NCI-H1417 (cell line): ENCODE measurements around the gene CLDN9.

Experiments used
- DNase-seq, 3 experiments: peaks; one replicate each; lab custom pipeline; 2025; lab: John Stamatoyannopoulos, UW

CLDN9 gene

GRCh38 chr16:2974319-2975056 is 38.2 kb upstream of the CLDN9 start:
- no peak for DNase-seq

GRCh38 chr16:2975161-2975795 is 37.4 kb upstream of the CLDN9 start:
- no peak for DNase-seq

GRCh38 chr16:2976201-2976600 is 36.5 kb upstream of the CLDN9 start:
- no peak for DNase-seq

- DNase-seq = no peak
Measured at GRCh38 chr16:2976673-2977072, 36.0 kb upstream of the CLDN9 start.

GRCh38 chr16:2977440-2977839 is 35.3 kb upstream of the CLDN9 start:
- peak in 1 of 3 experiments; percentile 29 for DNase-seq

GRCh38 chr16:2979669-2980226 is 33.0 kb upstream of the CLDN9 start:
- DNase-seq = peak in 2 of 3 experiments; percentile 37 to 57

GRCh38 chr16:2980227-2981176 is 32.2 kb upstream of the CLDN9 start, which contains the start of gene PKMYT1:
Gene PKMYT1 (minus strand): TSS chr16:2980446. CDS start chr16:2979657, 789 bp downstream.
- peak; percentile 88 to 99 (median 91) for DNase-seq

- no peak for DNase-seq
Measured at GRCh38 chr16:2981177-2981898, 31.4 kb upstream of the CLDN9 start.

- DNase-seq = no peak
Measured at GRCh38 chr16:2981899-2982250, 30.8 kb upstream of the CLDN9 start.

GRCh38 chr16:2982402-2982801 is 30.3 kb upstream of the CLDN9 start:
- no peak for DNase-seq

GRCh38 chr16:2983706-2984136 is 29.0 kb upstream of the CLDN9 start:
- DNase-seq = peak; percentile 77 to 95 (median 86)

- no peak for DNase-seq
Measured at GRCh38 chr16:2985462-2985861, 27.3 kb upstream of the CLDN9 start.

- DNase-seq = peak in 1 of 3 experiments; percentile 13
Measured at GRCh38 chr16:2985893-2986355, 26.8 kb upstream of the CLDN9 start.

GRCh38 chr16:2986623-2987188 is 26.0 kb upstream of the CLDN9 start:
- DNase-seq = no peak

GRCh38 chr16:2987286-2987685 is 25.4 kb upstream of the CLDN9 start:
- no peak for DNase-seq

- peak in 2 of 3 experiments; percentile 49 to 71 for DNase-seq
Measured at GRCh38 chr16:2987833-2988232, 24.9 kb upstream of the CLDN9 start.

GRCh38 chr16:2988590-2989099 is 24.1 kb upstream of the CLDN9 start:
- no peak for DNase-seq

- no peak for DNase-seq
Measured at GRCh38 chr16:2990891-2991290, 21.8 kb upstream of the CLDN9 start.

GRCh38 chr16:2991566-2992261 is 21.0 kb upstream of the CLDN9 start:
- DNase-seq = no peak
